ENCODE data around the gene IFTAP.

DNA sequence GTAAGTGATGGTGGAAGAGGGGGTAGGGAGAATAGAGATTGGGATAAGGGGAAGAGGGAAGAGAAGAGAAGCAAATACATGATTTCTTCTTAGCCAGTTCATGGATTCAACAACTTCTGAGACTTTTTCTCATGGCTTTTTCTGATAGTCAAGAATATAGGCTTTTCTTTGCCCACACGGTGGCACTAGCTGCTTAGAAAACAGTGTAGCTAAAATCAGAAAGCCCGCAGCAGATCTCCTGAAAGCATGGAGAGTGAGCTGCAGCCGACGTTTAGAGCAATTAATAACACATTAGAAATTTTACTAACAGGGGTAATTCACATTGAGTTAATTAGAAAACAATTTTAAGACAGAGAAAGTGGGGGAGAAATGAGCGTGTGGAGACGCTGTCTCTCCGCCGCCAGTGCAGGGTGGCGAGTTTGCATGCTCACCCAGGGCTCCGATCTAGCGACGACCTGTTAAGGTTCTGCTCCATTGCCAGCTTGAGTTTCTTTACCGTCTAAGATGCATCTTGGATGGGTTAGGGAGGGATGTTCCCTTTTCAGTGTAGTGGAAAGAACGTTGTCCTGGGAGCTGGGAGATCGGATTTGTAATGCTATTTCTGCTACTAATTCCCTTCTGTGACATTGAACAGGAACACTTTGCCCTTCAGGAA is 29.8 kb upstream of the IFTAP start:
- no peak for TF ChIP-seq TEAD4 (CRISPR knock-in tag; IDR thresholded peaks at IDR 0.05)
- TF ChIP-seq, protein P1, sequence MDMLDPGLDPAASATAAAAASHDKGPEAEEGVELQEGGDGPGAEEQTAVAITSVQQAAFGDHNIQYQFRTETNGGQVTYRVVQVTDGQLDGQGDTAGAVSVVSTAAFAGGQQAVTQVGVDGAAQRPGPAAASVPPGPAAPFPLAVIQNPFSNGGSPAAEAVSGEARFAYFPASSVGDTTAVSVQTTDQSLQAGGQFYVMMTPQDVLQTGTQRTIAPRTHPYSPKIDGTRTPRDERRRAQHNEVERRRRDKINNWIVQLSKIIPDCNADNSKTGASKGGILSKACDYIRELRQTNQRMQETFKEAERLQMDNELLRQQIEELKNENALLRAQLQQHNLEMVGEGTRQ (CRISPR knock-in tag; IDR thresholded peaks at IDR 0.05), result no peak
- TF ChIP-seq, protein P2, sequence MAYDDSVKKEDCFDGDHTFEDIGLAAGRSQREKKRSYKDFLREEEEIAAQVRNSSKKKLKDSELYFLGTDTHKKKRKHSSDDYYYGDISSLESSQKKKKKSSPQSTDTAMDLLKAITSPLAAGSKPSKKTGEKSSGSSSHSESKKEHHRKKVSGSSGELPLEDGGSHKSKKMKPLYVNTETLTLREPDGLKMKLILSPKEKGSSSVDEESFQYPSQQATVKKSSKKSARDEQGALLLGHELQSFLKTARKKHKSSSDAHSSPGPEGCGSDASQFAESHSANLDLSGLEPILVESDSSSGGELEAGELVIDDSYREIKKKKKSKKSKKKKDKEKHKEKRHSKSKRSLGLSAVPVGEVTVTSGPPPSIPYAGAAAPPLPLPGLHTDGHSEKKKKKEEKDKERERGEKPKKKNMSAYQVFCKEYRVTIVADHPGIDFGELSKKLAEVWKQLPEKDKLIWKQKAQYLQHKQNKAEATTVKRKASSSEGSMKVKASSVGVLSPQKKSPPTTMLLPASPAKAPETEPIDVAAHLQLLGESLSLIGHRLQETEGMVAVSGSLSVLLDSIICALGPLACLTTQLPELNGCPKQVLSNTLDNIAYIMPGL (CRISPR knock-in tag; IDR thresholded peaks at IDR 0.05), result no peak
- TF ChIP-seq, protein P3, sequence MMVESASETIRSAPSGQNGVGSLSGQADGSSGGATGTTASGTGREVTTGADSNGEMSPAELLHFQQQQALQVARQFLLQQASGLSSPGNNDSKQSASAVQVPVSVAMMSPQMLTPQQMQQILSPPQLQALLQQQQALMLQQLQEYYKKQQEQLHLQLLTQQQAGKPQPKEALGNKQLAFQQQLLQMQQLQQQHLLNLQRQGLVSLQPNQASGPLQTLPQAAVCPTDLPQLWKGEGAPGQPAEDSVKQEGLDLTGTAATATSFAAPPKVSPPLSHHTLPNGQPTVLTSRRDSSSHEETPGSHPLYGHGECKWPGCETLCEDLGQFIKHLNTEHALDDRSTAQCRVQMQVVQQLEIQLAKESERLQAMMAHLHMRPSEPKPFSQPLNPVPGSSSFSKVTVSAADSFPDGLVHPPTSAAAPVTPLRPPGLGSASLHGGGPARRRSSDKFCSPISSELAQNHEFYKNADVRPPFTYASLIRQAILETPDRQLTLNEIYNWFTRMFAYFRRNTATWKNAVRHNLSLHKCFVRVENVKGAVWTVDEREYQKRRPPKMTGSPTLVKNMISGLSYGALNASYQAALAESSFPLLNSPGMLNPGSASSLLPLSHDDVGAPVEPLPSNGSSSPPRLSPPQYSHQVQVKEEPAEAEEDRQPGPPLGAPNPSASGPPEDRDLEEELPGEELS (CRISPR knock-in tag; IDR thresholded peaks at IDR 0.05), result no peak
- TF ChIP-seq, protein P4, sequence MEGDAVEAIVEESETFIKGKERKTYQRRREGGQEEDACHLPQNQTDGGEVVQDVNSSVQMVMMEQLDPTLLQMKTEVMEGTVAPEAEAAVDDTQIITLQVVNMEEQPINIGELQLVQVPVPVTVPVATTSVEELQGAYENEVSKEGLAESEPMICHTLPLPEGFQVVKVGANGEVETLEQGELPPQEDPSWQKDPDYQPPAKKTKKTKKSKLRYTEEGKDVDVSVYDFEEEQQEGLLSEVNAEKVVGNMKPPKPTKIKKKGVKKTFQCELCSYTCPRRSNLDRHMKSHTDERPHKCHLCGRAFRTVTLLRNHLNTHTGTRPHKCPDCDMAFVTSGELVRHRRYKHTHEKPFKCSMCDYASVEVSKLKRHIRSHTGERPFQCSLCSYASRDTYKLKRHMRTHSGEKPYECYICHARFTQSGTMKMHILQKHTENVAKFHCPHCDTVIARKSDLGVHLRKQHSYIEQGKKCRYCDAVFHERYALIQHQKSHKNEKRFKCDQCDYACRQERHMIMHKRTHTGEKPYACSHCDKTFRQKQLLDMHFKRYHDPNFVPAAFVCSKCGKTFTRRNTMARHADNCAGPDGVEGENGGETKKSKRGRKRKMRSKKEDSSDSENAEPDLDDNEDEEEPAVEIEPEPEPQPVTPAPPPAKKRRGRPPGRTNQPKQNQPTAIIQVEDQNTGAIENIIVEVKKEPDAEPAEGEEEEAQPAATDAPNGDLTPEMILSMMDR (IDR thresholded peaks at IDR 0.05), result no peak
- TF ChIP-seq, protein P5, sequence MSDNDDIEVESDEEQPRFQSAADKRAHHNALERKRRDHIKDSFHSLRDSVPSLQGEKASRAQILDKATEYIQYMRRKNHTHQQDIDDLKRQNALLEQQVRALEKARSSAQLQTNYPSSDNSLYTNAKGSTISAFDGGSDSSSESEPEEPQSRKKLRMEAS (CRISPR knock-in tag; IDR thresholded peaks at IDR 0.05), result no peak
- no peak for TF ChIP-seq FOXK1 (CRISPR knock-in tag; IDR thresholded peaks at IDR 0.05)
- TF ChIP-seq ZNF263 (CRISPR knock-in tag; IDR thresholded peaks at IDR 0.05; ENCODE audit: low read depth), result no peak
- TF ChIP-seq, protein P6, sequence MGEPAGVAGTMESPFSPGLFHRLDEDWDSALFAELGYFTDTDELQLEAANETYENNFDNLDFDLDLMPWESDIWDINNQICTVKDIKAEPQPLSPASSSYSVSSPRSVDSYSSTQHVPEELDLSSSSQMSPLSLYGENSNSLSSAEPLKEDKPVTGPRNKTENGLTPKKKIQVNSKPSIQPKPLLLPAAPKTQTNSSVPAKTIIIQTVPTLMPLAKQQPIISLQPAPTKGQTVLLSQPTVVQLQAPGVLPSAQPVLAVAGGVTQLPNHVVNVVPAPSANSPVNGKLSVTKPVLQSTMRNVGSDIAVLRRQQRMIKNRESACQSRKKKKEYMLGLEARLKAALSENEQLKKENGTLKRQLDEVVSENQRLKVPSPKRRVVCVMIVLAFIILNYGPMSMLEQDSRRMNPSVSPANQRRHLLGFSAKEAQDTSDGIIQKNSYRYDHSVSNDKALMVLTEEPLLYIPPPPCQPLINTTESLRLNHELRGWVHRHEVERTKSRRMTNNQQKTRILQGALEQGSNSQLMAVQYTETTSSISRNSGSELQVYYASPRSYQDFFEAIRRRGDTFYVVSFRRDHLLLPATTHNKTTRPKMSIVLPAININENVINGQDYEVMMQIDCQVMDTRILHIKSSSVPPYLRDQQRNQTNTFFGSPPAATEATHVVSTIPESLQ (CRISPR knock-in tag; IDR thresholded peaks at IDR 0.05), result no peak
- TF ChIP-seq, protein P7, sequence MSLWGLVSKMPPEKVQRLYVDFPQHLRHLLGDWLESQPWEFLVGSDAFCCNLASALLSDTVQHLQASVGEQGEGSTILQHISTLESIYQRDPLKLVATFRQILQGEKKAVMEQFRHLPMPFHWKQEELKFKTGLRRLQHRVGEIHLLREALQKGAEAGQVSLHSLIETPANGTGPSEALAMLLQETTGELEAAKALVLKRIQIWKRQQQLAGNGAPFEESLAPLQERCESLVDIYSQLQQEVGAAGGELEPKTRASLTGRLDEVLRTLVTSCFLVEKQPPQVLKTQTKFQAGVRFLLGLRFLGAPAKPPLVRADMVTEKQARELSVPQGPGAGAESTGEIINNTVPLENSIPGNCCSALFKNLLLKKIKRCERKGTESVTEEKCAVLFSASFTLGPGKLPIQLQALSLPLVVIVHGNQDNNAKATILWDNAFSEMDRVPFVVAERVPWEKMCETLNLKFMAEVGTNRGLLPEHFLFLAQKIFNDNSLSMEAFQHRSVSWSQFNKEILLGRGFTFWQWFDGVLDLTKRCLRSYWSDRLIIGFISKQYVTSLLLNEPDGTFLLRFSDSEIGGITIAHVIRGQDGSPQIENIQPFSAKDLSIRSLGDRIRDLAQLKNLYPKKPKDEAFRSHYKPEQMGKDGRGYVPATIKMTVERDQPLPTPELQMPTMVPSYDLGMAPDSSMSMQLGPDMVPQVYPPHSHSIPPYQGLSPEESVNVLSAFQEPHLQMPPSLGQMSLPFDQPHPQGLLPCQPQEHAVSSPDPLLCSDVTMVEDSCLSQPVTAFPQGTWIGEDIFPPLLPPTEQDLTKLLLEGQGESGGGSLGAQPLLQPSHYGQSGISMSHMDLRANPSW (CRISPR knock-in tag; conservative IDR thresholded peaks at IDR 0.05; ENCODE audit: low read depth), result no peak
- no peak for TF ChIP-seq TP53 (CRISPR knock-in tag; IDR thresholded peaks at IDR 0.05)
